ENCODE data around the gene BCL2L15.

DNA sequence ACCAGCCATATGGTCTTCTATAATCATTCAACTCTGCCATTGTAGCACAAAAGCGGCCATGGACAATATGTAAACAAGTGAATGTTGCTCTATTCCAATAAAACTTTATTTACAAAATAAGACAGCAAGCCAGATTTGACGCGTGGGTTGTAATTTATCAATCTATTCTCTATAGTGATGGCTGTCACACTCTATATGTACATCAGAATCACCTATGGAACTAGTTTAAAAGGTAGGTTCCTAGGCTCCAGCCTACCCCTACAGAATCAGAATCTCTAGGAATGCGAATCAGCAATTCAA is 7.7 kb downstream of the BCL2L15 start:
- TF ChIP-seq, protein P1, sequence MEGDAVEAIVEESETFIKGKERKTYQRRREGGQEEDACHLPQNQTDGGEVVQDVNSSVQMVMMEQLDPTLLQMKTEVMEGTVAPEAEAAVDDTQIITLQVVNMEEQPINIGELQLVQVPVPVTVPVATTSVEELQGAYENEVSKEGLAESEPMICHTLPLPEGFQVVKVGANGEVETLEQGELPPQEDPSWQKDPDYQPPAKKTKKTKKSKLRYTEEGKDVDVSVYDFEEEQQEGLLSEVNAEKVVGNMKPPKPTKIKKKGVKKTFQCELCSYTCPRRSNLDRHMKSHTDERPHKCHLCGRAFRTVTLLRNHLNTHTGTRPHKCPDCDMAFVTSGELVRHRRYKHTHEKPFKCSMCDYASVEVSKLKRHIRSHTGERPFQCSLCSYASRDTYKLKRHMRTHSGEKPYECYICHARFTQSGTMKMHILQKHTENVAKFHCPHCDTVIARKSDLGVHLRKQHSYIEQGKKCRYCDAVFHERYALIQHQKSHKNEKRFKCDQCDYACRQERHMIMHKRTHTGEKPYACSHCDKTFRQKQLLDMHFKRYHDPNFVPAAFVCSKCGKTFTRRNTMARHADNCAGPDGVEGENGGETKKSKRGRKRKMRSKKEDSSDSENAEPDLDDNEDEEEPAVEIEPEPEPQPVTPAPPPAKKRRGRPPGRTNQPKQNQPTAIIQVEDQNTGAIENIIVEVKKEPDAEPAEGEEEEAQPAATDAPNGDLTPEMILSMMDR (IDR thresholded peaks at IDR 0.05; ENCODE audit: insufficient read depth, low read depth, low read length): no peak
- no peak for TF ChIP-seq EZH2 (IDR thresholded peaks at IDR 0.05; ENCODE audit: insufficient read depth, low read length)
